C4-2B (cell line): Measurements from ENCODE around the gene HBM.

Source experiments
- CTCF ChIP-seq: fragments of 450-650 bp; conservative IDR thresholded peaks from 2 replicates; pipeline ENCODE4 v1.5.1; 2017; ENCODE audit warnings: mild to moderate bottlenecking
- ZFX ChIP-seq: fragments of 450-650 bp; IDR thresholded peaks from 2 replicates; pipeline ENCODE4 v1.6.1; 2017

- TF ChIP-seq CTCF (no peak), ZFX (no peak)
Measured at GRCh38 chr16:185213-185612, 19.4 kb downstream of the HBM start.
